Trophoblast cell (in vitro differentiated cells and primary cell): Measurements from ENCODE around the gene TYMP.
"Not testable (repeated sequence)": the region's sequence is repeated elsewhere in the genome, so short reads cannot be mapped to it uniquely, and the experiment has no call there.

Experiments
- DNase-seq, 2 donors: peaks; one replicate each; pipeline ENCODE4 v3.0.0-alpha.2; 2016
- H2AFZ ChIP-seq: 2 replicates; pipeline ENCODE4 v1.6.1; 2013; ENCODE audit warnings: low read length, moderate library complexity, mild to moderate bottlenecking; ENCODE audit not compliant: insufficient read depth, poor library complexity
- H2AK5ac ChIP-seq: 2 replicates; pipeline ENCODE4 v1.6.1; 2013; ENCODE audit warnings: mild to moderate bottlenecking, low read length
- H2BK120ac ChIP-seq: 2 replicates; pipeline ENCODE4 v1.6.1; 2013; ENCODE audit warnings: low read length, mild to moderate bottlenecking, moderate library complexity; ENCODE audit not compliant: insufficient read depth, poor library complexity
- H2BK12ac ChIP-seq: 2 replicates; pipeline ENCODE4 v1.6.1; 2013; ENCODE audit warnings: mild to moderate bottlenecking, low read length, moderate library complexity
- H2BK5ac ChIP-seq: 2 replicates; pipeline ENCODE4 v1.6.1; 2013; ENCODE audit warnings: low read length, low read depth, moderate library complexity, mild to moderate bottlenecking; ENCODE audit not compliant: poor library complexity
- H3K14ac ChIP-seq: 2 replicates; pipeline ENCODE4 v1.6.1; 2013; ENCODE audit warnings: mild to moderate bottlenecking, low read length
- H3K18ac ChIP-seq: 2 replicates; pipeline ENCODE4 v1.6.1; 2013; ENCODE audit warnings: mild to moderate bottlenecking, low read length
- H3K23ac ChIP-seq: 2 replicates; pipeline ENCODE4 v1.6.1; 2013; ENCODE audit warnings: low read length
- H3K27ac ChIP-seq: 2 replicates; pipeline ENCODE4 v1.5.1; 2013; ENCODE audit warnings: low read depth, mild to moderate bottlenecking, inconsistent platforms, low read length, moderate library complexity
- H3K27me3 ChIP-seq: 2 replicates; pipeline ENCODE4 v1.6.1; 2013; ENCODE audit warnings: inconsistent platforms, mild to moderate bottlenecking, low read length, moderate library complexity; ENCODE audit not compliant: insufficient read depth
- H3K36me3 ChIP-seq, 2 experiments: 1 replicate in 1 of 2; 2 replicates in 1 of 2; pipeline ENCODE4 v1.6.1; 2013; ENCODE audit warnings: low read length in 2 of 2, mild to moderate bottlenecking in 2 of 2, moderate library complexity in 1 of 2; ENCODE audit not compliant: insufficient read depth in 2 of 2, control insufficient read depth in 1 of 2
- H3K4ac ChIP-seq: 2 replicates; pipeline ENCODE4 v1.6.1; 2013; ENCODE audit warnings: low read depth, mild to moderate bottlenecking, low read length, moderate library complexity
- H3K4me1 ChIP-seq, 2 experiments: 1 replicate in 1 of 2; 2 replicates in 1 of 2; pipeline ENCODE4 v1.6.1; 2013; ENCODE audit warnings: low read length in 2 of 2, mild to moderate bottlenecking in 2 of 2, moderate library complexity in 1 of 2; ENCODE audit not compliant: insufficient read depth in 2 of 2, control insufficient read depth in 1 of 2
- H3K4me2 ChIP-seq: 2 replicates; pipeline ENCODE4 v1.6.1; 2013; ENCODE audit warnings: inconsistent platforms, mild to moderate bottlenecking, low read length, moderate library complexity
- H3K4me3 ChIP-seq: 2 replicates; pipeline ENCODE4 v1.5.1; 2013; ENCODE audit warnings: mild to moderate bottlenecking, low read depth, low read length, inconsistent platforms
- H3K79me1 ChIP-seq: one replicate; pipeline ENCODE4 v1.6.1; 2013; ENCODE audit warnings: low read length
- H3K79me2 ChIP-seq: 2 replicates; pipeline ENCODE4 v1.6.1; 2013; ENCODE audit warnings: low read length, mild to moderate bottlenecking; ENCODE audit not compliant: control insufficient read depth, insufficient read depth, poor library complexity
- H3K9ac ChIP-seq: 2 replicates; pipeline ENCODE4 v1.6.1; 2013; ENCODE audit warnings: mild to moderate bottlenecking, low read length
- H3K9me3 ChIP-seq: 2 replicates; pipeline ENCODE4 v1.6.1; 2013; ENCODE audit warnings: low read depth, mild to moderate bottlenecking, control low read depth, inconsistent platforms, low read length; ENCODE audit not compliant: insufficient read depth
- H4K12ac ChIP-seq: 2 replicates; pipeline ENCODE4 v1.6.1; 2013; ENCODE audit warnings: low read depth, mild to moderate bottlenecking, low read length, moderate library complexity
- H4K8ac ChIP-seq: 2 replicates; pipeline ENCODE4 v1.6.1; 2013; ENCODE audit warnings: low read depth, mild to moderate bottlenecking, low read length, moderate library complexity
- H4K91ac ChIP-seq: one replicate; pipeline ENCODE4 v1.6.1; 2013; ENCODE audit warnings: low read depth, mild to moderate bottlenecking, low read length, moderate library complexity
- WGBS: extraction: QIAGEN DNeasy Blood & Tissue Kit; methylation state at CpG from one replicate; pipeline ENCODE4 v1.1.7; 2013; ENCODE audit warnings: missing lambda C conversion rate; ENCODE audit not compliant: insufficient read length, insufficient coverage; ENCODE audit errors: extremely low coverage; 5-methylcytosine and 5-hydroxymethylcytosine counted together

The TYMP gene

DNA sequence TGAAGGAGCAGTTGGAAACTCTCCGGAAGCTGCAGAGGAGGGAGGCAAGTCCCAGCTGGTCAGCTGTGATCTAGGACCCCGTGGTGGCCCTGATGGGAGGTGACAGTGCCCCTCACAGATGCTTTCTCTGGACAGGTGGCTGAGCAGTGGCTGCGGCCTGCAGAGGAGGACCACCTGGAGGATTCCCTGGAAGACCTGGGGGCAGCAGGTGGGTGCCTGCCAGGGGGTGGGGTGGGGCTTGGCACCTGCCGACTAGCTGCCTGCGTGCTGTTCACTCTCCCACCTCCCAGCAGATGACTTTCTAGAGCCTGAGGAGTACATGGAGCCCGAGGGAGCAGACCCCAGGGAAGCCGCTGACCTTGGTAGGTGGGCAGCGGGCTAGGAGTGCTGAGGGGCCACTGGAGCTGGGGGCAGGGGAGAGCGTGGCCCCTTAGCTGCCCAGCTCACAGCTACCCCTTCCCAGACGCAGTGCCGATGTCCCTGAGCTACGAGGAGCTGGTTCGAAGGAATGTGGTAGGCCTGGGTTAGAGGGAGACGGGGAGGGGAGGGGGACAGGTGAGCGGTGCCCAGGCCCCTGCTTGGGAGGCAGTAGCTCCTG, 7.5 kb downstream of the TYMP start:
- H3K79me1 ChIP-seq = peaks cover 18% of the 10 kb centered on the region
- peaks cover 16% of the 10 kb centered on the region for H3K79me2 ChIP-seq
- no peaks in the 10 kb centered on the region for H3K9me3 ChIP-seq
- H4K12ac ChIP-seq = no peak overlapping the region
- H3K4me2 ChIP-seq = no peak overlapping the region
- no peak overlapping the region for H4K91ac ChIP-seq
- peaks cover 19 to 23% of the 10 kb centered on the region in 2 experiments for H3K4me1 ChIP-seq
- H2BK12ac ChIP-seq = no peak overlapping the region
- H3K18ac ChIP-seq = no peak overlapping the region
- no peaks in the 10 kb centered on the region for H3K27me3 ChIP-seq
- H3K9ac ChIP-seq = no peak overlapping the region
- H2BK5ac ChIP-seq = no peak overlapping the region
- no peak overlapping the region for H2BK120ac ChIP-seq
- no peak overlapping the region for H3K14ac ChIP-seq
- no CpG with 5 or more reads among the region's 15 CpGs for WGBS
- H2AFZ ChIP-seq = no peak overlapping the region
- DNase-seq = no peak
- no peak overlapping the region for H3K23ac ChIP-seq
- peaks cover 58 to 62% of the 10 kb centered on the region in 2 experiments for H3K36me3 ChIP-seq
- H3K4ac ChIP-seq = no peak overlapping the region
- no peak overlapping the region for H3K4me3 ChIP-seq
- H2AK5ac ChIP-seq = no peak overlapping the region
- H3K27ac ChIP-seq = no peak overlapping the region
- H4K8ac ChIP-seq = no peak overlapping the region

DNA sequence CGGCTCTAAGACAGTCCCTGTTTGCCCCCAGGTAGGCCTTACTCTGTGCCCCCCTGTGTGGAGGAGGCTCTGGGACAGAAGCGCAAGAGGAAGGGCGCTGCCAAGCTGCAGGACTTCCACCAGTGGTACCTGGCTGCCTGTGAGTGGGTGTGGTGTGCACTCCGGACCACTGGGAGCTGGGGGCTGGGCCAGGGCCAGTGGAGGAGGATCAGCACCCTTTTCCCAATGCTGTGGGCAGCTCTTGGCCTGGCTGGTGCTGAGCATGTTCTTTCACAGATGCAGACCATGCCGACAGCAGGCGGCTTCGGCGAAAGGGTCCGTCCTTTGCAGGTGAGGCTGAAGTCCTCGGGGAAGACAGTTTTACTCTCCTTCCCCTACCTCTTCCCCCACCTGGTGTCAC, 8.1 kb downstream of the TYMP start:
- Histone ChIP-seq H3K4me3 (no peak overlapping the region), H4K91ac (no peak overlapping the region), H3K4ac (no peak overlapping the region), H3K14ac (no peak overlapping the region), H3K79me2 (peaks cover 16% of the 10 kb centered on the region), H3K18ac (no peak overlapping the region), H2AFZ (no peak overlapping the region), H3K23ac (no peak overlapping the region), H4K8ac (no peak overlapping the region), H3K27me3 (no peaks in the 10 kb centered on the region), H2BK12ac (no peak overlapping the region), H3K79me1 (peaks cover 18% of the 10 kb centered on the region), H3K4me1 (peaks cover 15 to 17% of the 10 kb centered on the region in 2 experiments), H4K12ac (no peak overlapping the region), H2BK5ac (no peak overlapping the region), H3K4me2 (no peak overlapping the region), H3K9me3 (no peaks in the 10 kb centered on the region), H3K36me3 (peaks cover 64 to 68% of the 10 kb centered on the region in 2 experiments), H3K9ac (no peak overlapping the region), H2BK120ac (no peak overlapping the region), H2AK5ac (no peak overlapping the region), H3K27ac (no peak overlapping the region)
- DNase-seq = no peak
- WGBS = no CpG with 5 or more reads among the region's 10 CpGs

DNA sequence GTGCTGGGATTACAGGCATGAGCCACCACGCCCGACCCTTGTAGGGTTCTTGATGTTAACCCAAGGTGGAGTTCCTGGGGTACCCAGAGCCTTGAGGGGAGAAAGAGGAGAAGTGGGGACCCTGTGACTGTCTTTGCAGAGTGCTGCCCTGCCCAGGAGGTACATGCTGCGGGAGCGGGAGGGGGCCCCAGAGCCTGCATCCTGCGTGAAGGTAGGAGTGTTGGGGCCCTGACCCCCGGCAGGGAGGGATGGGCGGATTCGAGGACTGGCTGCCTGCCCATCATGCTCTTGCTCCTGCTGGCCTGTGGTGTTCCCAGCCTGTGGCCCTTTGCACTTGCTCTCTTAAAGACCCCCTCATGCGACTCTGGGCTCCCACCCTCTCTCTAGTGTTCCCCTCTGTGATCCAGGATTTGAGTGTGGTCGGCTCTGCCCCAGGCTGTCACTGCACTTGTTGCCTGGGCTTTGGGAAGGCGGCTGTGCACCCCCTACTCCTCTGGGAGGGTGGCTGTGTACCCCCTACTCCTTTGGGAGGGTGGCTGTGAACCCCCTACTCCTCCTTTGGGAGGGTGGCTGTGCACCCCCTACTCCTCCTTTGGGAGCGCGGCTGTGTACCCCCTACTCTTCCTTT, 8.9 kb downstream of the TYMP start:
- H3K79me2 ChIP-seq = peaks cover 10% of the 10 kb centered on the region
- no peak overlapping the region for H3K27ac ChIP-seq
- H3K23ac ChIP-seq = no peak overlapping the region
- H3K4me3 ChIP-seq = no peak overlapping the region
- no peak overlapping the region for H2BK5ac ChIP-seq
- H2AK5ac ChIP-seq = no peak overlapping the region
- H3K27me3 ChIP-seq = no peaks in the 10 kb centered on the region
- no peak overlapping the region for H4K91ac ChIP-seq
- no peak for DNase-seq
- no peaks in the 10 kb centered on the region for H3K9me3 ChIP-seq
- H4K12ac ChIP-seq = no peak overlapping the region
- H3K4me2 ChIP-seq = no peak overlapping the region
- no peak overlapping the region for H2BK12ac ChIP-seq
- peaks cover 69 to 73% of the 10 kb centered on the region in 2 experiments for H3K36me3 ChIP-seq
- no peak overlapping the region for H3K14ac ChIP-seq
- no peak overlapping the region for H3K9ac ChIP-seq
- no peak overlapping the region for H3K18ac ChIP-seq
- no peak overlapping the region for H3K4ac ChIP-seq
- no peak overlapping the region for H4K8ac ChIP-seq
- H3K4me1 ChIP-seq = peaks cover 19% of the 10 kb centered on the region in 2 experiments
- WGBS = no CpG with 5 or more reads among the region's 13 CpGs
- H2BK120ac ChIP-seq = no peak overlapping the region
- peaks cover 10% of the 10 kb centered on the region for H3K79me1 ChIP-seq
- no peak overlapping the region for H2AFZ ChIP-seq

DNA sequence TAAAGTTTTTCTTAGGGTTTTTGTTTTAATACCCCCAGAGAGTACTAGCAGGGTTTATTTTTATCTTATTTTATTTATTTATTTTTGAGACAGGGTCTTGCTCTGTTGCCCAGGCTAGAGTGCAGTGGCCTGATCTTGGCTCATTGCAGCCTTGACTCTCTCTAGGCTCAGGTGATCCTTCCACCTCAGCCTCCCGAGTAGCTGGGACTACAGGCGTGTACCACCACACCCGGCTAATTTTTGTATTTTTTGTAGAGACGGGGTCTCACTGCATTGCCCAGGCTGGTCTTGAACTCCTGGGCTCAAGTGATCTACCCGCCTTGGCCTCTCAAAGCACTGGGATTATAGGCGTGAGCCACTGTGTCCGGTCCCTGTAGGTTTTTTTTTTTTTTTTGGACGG, 9.6 kb downstream of the TYMP start:
- H2BK5ac ChIP-seq, H3K9ac ChIP-seq, H3K79me2 ChIP-seq, H3K4ac ChIP-seq, H4K91ac ChIP-seq, H3K14ac ChIP-seq, H2BK12ac ChIP-seq, H3K4me3 ChIP-seq, H3K23ac ChIP-seq, DNase-seq, H3K27me3 ChIP-seq, H2AK5ac ChIP-seq, H3K27ac ChIP-seq, H3K79me1 ChIP-seq, H3K18ac ChIP-seq, H4K8ac ChIP-seq, H2AFZ ChIP-seq, H4K12ac ChIP-seq, H2BK120ac ChIP-seq, H3K9me3 ChIP-seq, H3K4me2 ChIP-seq: not testable (repeated sequence)
- Histone ChIP-seq H3K4me1 (peaks cover 19 to 23% of the 10 kb centered on the region in 2 experiments), H3K36me3 (peaks cover 69 to 74% of the 10 kb centered on the region in 2 experiments)
- WGBS = no CpG with 5 or more reads among the region's 8 CpGs
